HCEC 1CT (cell line): ENCODE measurements around the gene CCDC148.
"Not testable (repeated sequence)": the region's sequence is repeated elsewhere in the genome, so short reads cannot be mapped to it uniquely, and the experiment has no call there.

ENCODE experiments used
- DNase-seq: peaks from one replicate; pipeline ENCODE4 v3.0.0-alpha.2; 2017

The CCDC148 gene

GRCh38 chr2:158350751-158351465 is 105.6 kb downstream of the CCDC148 start:
- not testable (repeated sequence) for DNase-seq

- DNase-seq: no peak
These were observed 110.5 kb downstream of the CCDC148 start for GRCh38 chr2:158346032-158346431.

GRCh38 chr2:158339513-158339912 is 117.0 kb downstream of the CCDC148 start:
- DNase-seq: no peak

GRCh38 chr2:158337018-158337417 is 119.5 kb downstream of the CCDC148 start:
- no peak for DNase-seq

GRCh38 chr2:158331799-158332198 is 124.8 kb downstream of the CCDC148 start:
- DNase-seq: not testable (repeated sequence)

GRCh38 chr2:158325782-158326340 is 130.7 kb downstream of the CCDC148 start:
- no peak for DNase-seq

- peak; percentile 63 for DNase-seq
These were observed 131.3 kb downstream of the CCDC148 start for GRCh38 chr2:158325031-158325781.

- DNase-seq: no peak
These were observed 133.2 kb downstream of the CCDC148 start for GRCh38 chr2:158323381-158323780.

- DNase-seq: no peak
These were observed 135.3 kb downstream of the CCDC148 start for GRCh38 chr2:158321264-158321663.

GRCh38 chr2:158319269-158319668 is 137.3 kb downstream of the CCDC148 start:
- DNase-seq: no peak

GRCh38 chr2:158317642-158318041 is 138.9 kb downstream of the CCDC148 start:
- DNase-seq: no peak

GRCh38 chr2:158315803-158316414 is 140.6 kb downstream of the CCDC148 start:
- no peak for DNase-seq

- DNase-seq: no peak
These were observed 141.6 kb downstream of the CCDC148 start for GRCh38 chr2:158315000-158315399.

GRCh38 chr2:158313734-158314133 is 142.8 kb downstream of the CCDC148 start:
- no peak for DNase-seq

- DNase-seq: no peak
These were observed 143.6 kb downstream of the CCDC148 start for GRCh38 chr2:158312981-158313380.

- not testable (repeated sequence) for DNase-seq
These were observed 146.1 kb downstream of the CCDC148 start for GRCh38 chr2:158310407-158310806.

GRCh38 chr2:158305501-158305900 is 151.1 kb downstream of the CCDC148 start:
- peak; percentile 32 for DNase-seq

GRCh38 chr2:158300394-158300793 is 156.2 kb downstream of the CCDC148 start:
- DNase-seq: no peak

GRCh38 chr2:158297606-158298005 is 158.9 kb downstream of the CCDC148 start:
- no peak for DNase-seq

- no peak for DNase-seq
These were observed 159.4 kb downstream of the CCDC148 start for GRCh38 chr2:158297120-158297519.

- no peak for DNase-seq
These were observed 162.8 kb downstream of the CCDC148 start for GRCh38 chr2:158293722-158294121.

GRCh38 chr2:158291544-158292180 is 164.9 kb downstream of the CCDC148 start:
- no peak for DNase-seq

GRCh38 chr2:158290225-158290624 is 166.3 kb downstream of the CCDC148 start:
- no peak for DNase-seq
